CD8-positive, alpha-beta memory T cell (primary cell): Measurements from ENCODE around the gene NEAT1. TPM values are rescaled to one million over a fixed set of nuclear protein-coding genes. Genes with fewer than 3 reads are reported as not detected.

ENCODE experiments used
- CTCF ChIA-PET: fragments of 350-600 bp; sonication (Branson Sonifier 250); formaldehyde crosslinking; loops from one replicate; lab custom pipeline; 2021; ENCODE audit warnings: antibody characterized with exemption; lab: Charles Lee
- POLR2A ChIA-PET: fragments of 350-600 bp; sonication (Branson Sonifier 250); formaldehyde crosslinking; loops from one replicate; lab custom pipeline; 2021; ENCODE audit warnings: antibody characterized with exemption; lab: Charles Lee
- DNase-seq, 5 donors: peaks; one replicate each; pipeline versions ENCODE4 v3.0.0 to v3.0.0-alpha.2; 2020 to 2022; ENCODE audit warnings: mixed read lengths in 1 of 5
- H3K27ac ChIP-seq: one replicate; pipeline ENCODE4 v1.7.0; 2013; ENCODE audit warnings: low read depth, mild to moderate bottlenecking, low read length, moderate library complexity
- H3K27me3 ChIP-seq: 2 replicates; pipeline ENCODE4 v1.7.0; 2013; ENCODE audit warnings: low read length, mild to moderate bottlenecking; ENCODE audit not compliant: insufficient read depth, poor library complexity, severe bottlenecking
- H3K36me3 ChIP-seq: 2 replicates; pipeline ENCODE4 v1.7.0; 2013; ENCODE audit warnings: mild to moderate bottlenecking, low read length, moderate library complexity; ENCODE audit not compliant: insufficient read depth
- H3K4me1 ChIP-seq: 2 replicates; pipeline ENCODE4 v1.7.0; 2013; ENCODE audit warnings: mild to moderate bottlenecking, low read length, moderate library complexity; ENCODE audit not compliant: insufficient read depth
- H3K4me3 ChIP-seq: 2 replicates; pipeline ENCODE4 v1.7.0; 2013; ENCODE audit warnings: mild to moderate bottlenecking, low read length
- H3K9me3 ChIP-seq: 2 replicates; pipeline ENCODE4 v1.7.0; 2013; ENCODE audit warnings: mild to moderate bottlenecking, low read length
- H3K27ac Mint-ChIP-seq, 8 donors: one replicate each; pipeline ENCODE4 v1.8.0; 2020 to 2021; ENCODE audit warnings: mixed read lengths in 8 of 8, mild to moderate bottlenecking in 6 of 8, inconsistent platforms in 3 of 8, moderate library complexity in 3 of 8
- H3K27me3 Mint-ChIP-seq, 2 donors: one replicate each; pipeline ENCODE4 v1.8.0; 2020 to 2021; ENCODE audit warnings: mixed read lengths in 2 of 2, mild to moderate bottlenecking in 1 of 2, moderate library complexity in 1 of 2
- H3K36me3 Mint-ChIP-seq, 3 donors: one replicate each; pipeline ENCODE4 v1.8.0; 2020 to 2021; ENCODE audit warnings: mixed read lengths in 3 of 3, inconsistent platforms in 1 of 3, mild to moderate bottlenecking in 1 of 3
- H3K4me1 Mint-ChIP-seq, 3 donors: one replicate each; pipeline ENCODE4 v1.8.0; 2020 to 2021; ENCODE audit warnings: mixed read lengths in 3 of 3, inconsistent platforms in 1 of 3, mild to moderate bottlenecking in 1 of 3
- H3K4me3 Mint-ChIP-seq, 7 donors: one replicate each; pipeline ENCODE4 v1.8.0; 2020 to 2021; ENCODE audit warnings: mixed read lengths in 7 of 7, mild to moderate bottlenecking in 6 of 7, moderate library complexity in 4 of 7, inconsistent platforms in 2 of 7
- H3K9me3 Mint-ChIP-seq, 5 donors: one replicate each; pipeline ENCODE4 v1.8.0; 2020 to 2022; ENCODE audit warnings: mixed read lengths in 5 of 5, mild to moderate bottlenecking in 3 of 5, moderate library complexity in 2 of 5, inconsistent platforms in 1 of 5
- polyA plus RNA-seq: library from polyadenylated mRNA; unstranded; fragments of 300-500 nt; fragmentation: Illumina TruSeq; gene quantifications from one replicate; pipeline ENCODE4 v1.2.3, GENCODE V29; 2021
- total RNA-seq, 2 experiments: library from RNA; stranded (reverse); gene quantifications; one replicate each; pipeline ENCODE4 v1.2.3, GENCODE V29; 2021

NEAT1 gene
- total and polyA plus RNA-seq, 3 experiments from 2014 or later = 2.7 to 204 (median 196) TPM

- POLR2A ChIA-PET = no interaction called here
- Mint-ChIP-seq H3K27ac (peak overlapping the region in 2 of 8 donors; percentile 21 to 96), H3K4me1 (peaks cover 0 to 11% (median 1%) of the 10 kb centered on the region in 3 donors)
Observed at GRCh38 chr11:65396769-65397745, 25.5 kb upstream of the NEAT1 start.

GRCh38 chr11:65398362-65398910, 24.2 kb upstream of the NEAT1 start:
- Mint-ChIP-seq H3K4me3 (peak overlapping the region in 1 of 7 donors; percentile 39), H3K27me3 (no peaks in the 10 kb centered on the region), H3K9me3 (no peaks in the 10 kb centered on the region), H3K4me1 (peaks cover 0 to 4% (median 1%) of the 10 kb centered on the region in 3 donors), H3K27ac (peak overlapping the region in 1 of 8 donors; percentile 51), H3K36me3 (peaks cover 4 to 75% (median 4%) of the 10 kb centered on the region in 3 donors)
- CTCF ChIA-PET = interaction anchor here (1.8 kb wide), 1 partner anchor 19 kb away, joined by 5 read pairs; no protein-coding TSS in a partner anchor
- H3K27ac ChIP-seq = no peak overlapping the region
- no peaks in the 10 kb centered on the region for H3K27me3 ChIP-seq
- H3K9me3 ChIP-seq = no peaks in the 10 kb centered on the region
- H3K4me3 ChIP-seq = no peak overlapping the region
- H3K4me1 ChIP-seq = no peaks in the 10 kb centered on the region
- POLR2A ChIA-PET = interaction anchor here (0.8 kb wide), 1 partner anchor 18 kb away, joined by 3 read pairs; no protein-coding TSS in a partner anchor
- H3K36me3 ChIP-seq = no peaks in the 10 kb centered on the region
- no peak for DNase-seq

More at GRCh38 chr11:65396769-65397745, 25.5 kb upstream of the NEAT1 start:
- Histone ChIP-seq H3K9me3 (no peaks in the 10 kb centered on the region), H3K4me3 (no peak overlapping the region), H3K4me1 (no peaks in the 10 kb centered on the region), H3K36me3 (no peaks in the 10 kb centered on the region), H3K27me3 (no peaks in the 10 kb centered on the region), H3K27ac (no peak overlapping the region)
- no peaks in the 10 kb centered on the region for H3K9me3 Mint-ChIP-seq
- no peak overlapping the region for H3K4me3 Mint-ChIP-seq
- CTCF ChIA-PET = interaction anchor here (1.2 to 1.8 kb wide), 3 partner anchors 12 to 20 kb away, joined by 4 to 7 read pairs (median 5); no protein-coding TSS in a partner anchor
- H3K27me3 Mint-ChIP-seq = peaks cover 0 to 2% of the 10 kb centered on the region in 2 donors
- no peak for DNase-seq
- H3K36me3 Mint-ChIP-seq = peaks cover 4 to 79% (median 4%) of the 10 kb centered on the region in 3 donors

GRCh38 chr11:65399249-65399648, 23.3 kb upstream of the NEAT1 start:
- peaks cover 0 to 6% (median 1%) of the 10 kb centered on the region in 3 donors for H3K4me1 Mint-ChIP-seq
- peaks cover 4 to 77% (median 4%) of the 10 kb centered on the region in 3 donors for H3K36me3 Mint-ChIP-seq
- peak overlapping the region in 2 of 8 donors; percentile 26 to 42 for H3K27ac Mint-ChIP-seq
- no peak for DNase-seq
- Histone ChIP-seq H3K27ac (no peak overlapping the region), H3K27me3 (no peaks in the 10 kb centered on the region), H3K36me3 (no peaks in the 10 kb centered on the region), H3K4me1 (no peaks in the 10 kb centered on the region), H3K4me3 (no peak overlapping the region), H3K9me3 (no peaks in the 10 kb centered on the region)
- H3K9me3 Mint-ChIP-seq = no peaks in the 10 kb centered on the region
- ChIA-PET POLR2A (no interaction called here), CTCF (interaction anchor here (1.8 kb wide), 1 partner anchor 18 kb away, joined by 5 read pairs; no protein-coding TSS in a partner anchor)
- no peak overlapping the region for H3K4me3 Mint-ChIP-seq
- no peaks in the 10 kb centered on the region for H3K27me3 Mint-ChIP-seq

GRCh38 chr11:65399845-65400244, 22.8 kb upstream of the NEAT1 start:
- DNase-seq = no peak
- ChIA-PET CTCF (no interaction called here), POLR2A (no interaction called here)
- no peak overlapping the region for H3K27ac ChIP-seq
- no peaks in the 10 kb centered on the region for H3K27me3 ChIP-seq
- H3K9me3 Mint-ChIP-seq = no peaks in the 10 kb centered on the region
- H3K36me3 Mint-ChIP-seq = peaks cover 4 to 77% (median 4%) of the 10 kb centered on the region in 3 donors
- peaks cover 4% of the 10 kb centered on the region for H3K36me3 ChIP-seq
- no peaks in the 10 kb centered on the region for H3K9me3 ChIP-seq
- H3K4me1 ChIP-seq = no peaks in the 10 kb centered on the region
- H3K27ac Mint-ChIP-seq = peak overlapping the region in 1 of 8 donors; percentile 33
- no peak overlapping the region for H3K4me3 ChIP-seq
- H3K4me3 Mint-ChIP-seq = no peak overlapping the region
- peaks cover 0 to 6% (median 1%) of the 10 kb centered on the region in 3 donors for H3K4me1 Mint-ChIP-seq
- no peaks in the 10 kb centered on the region for H3K27me3 Mint-ChIP-seq

- no peaks in the 10 kb centered on the region for H3K4me1 ChIP-seq
- POLR2A ChIA-PET = interaction anchor here (0.8 kb wide), 1 partner anchor 100 kb away, joined by 3 read pairs; no protein-coding TSS in a partner anchor
- CTCF ChIA-PET = no interaction called here
- Mint-ChIP-seq H3K36me3 (peaks cover 4 to 77% (median 4%) of the 10 kb centered on the region in 3 donors), H3K27ac (peak overlapping the region in 1 of 8 donors; percentile 33), H3K4me3 (no peak overlapping the region), H3K4me1 (peaks cover 0 to 6% (median 1%) of the 10 kb centered on the region in 3 donors), H3K27me3 (no peaks in the 10 kb centered on the region), H3K9me3 (no peaks in the 10 kb centered on the region)
- no peaks in the 10 kb centered on the region for H3K9me3 ChIP-seq
- no peak for DNase-seq
- H3K4me3 ChIP-seq = no peak overlapping the region
- peaks cover 9% of the 10 kb centered on the region for H3K36me3 ChIP-seq
- H3K27ac ChIP-seq = no peak overlapping the region
- H3K27me3 ChIP-seq = no peaks in the 10 kb centered on the region
Observed at GRCh38 chr11:65400307-65401072, 22.1 kb upstream of the NEAT1 start.

- Mint-ChIP-seq H3K4me1 (peaks cover 0 to 6% (median 1%) of the 10 kb centered on the region in 3 donors), H3K9me3 (no peaks in the 10 kb centered on the region), H3K36me3 (peaks cover 4 to 74% (median 4%) of the 10 kb centered on the region in 3 donors), H3K27ac (peak overlapping the region in 1 of 8 donors; percentile 65), H3K4me3 (no peak overlapping the region), H3K27me3 (no peaks in the 10 kb centered on the region)
- no peaks in the 10 kb centered on the region for H3K27me3 ChIP-seq
- H3K9me3 ChIP-seq = no peaks in the 10 kb centered on the region
- no peak overlapping the region for H3K27ac ChIP-seq
- no peak overlapping the region for H3K4me3 ChIP-seq
- peaks cover 9% of the 10 kb centered on the region for H3K36me3 ChIP-seq
- POLR2A ChIA-PET = interaction anchor here (0.7 to 0.8 kb wide), 2 partner anchors 43 to 99 kb away, joined by 3 read pairs; no protein-coding TSS in a partner anchor
- H3K4me1 ChIP-seq = no peaks in the 10 kb centered on the region
- CTCF ChIA-PET = no interaction called here
- no peak for DNase-seq
Observed at GRCh38 chr11:65401073-65401802, 21.4 kb upstream of the NEAT1 start.

- H3K27ac ChIP-seq = no peak overlapping the region
- CTCF ChIA-PET = no interaction called here
Observed at GRCh38 chr11:65401803-65402248, 20.8 kb upstream of the NEAT1 start.

More at GRCh38 chr11:65401803-65402248, 20.8 kb upstream of the NEAT1 start:
- Mint-ChIP-seq H3K4me3 (no peak overlapping the region), H3K27me3 (no peaks in the 10 kb centered on the region), H3K9me3 (no peaks in the 10 kb centered on the region), H3K27ac (peak overlapping the region in 2 of 8 donors; percentile 36 to 43), H3K36me3 (peaks cover 4 to 73% (median 4%) of the 10 kb centered on the region in 3 donors), H3K4me1 (peaks cover 0 to 6% (median 1%) of the 10 kb centered on the region in 3 donors)
- DNase-seq = no peak
- H3K9me3 ChIP-seq = no peaks in the 10 kb centered on the region
- no peaks in the 10 kb centered on the region for H3K4me1 ChIP-seq
- H3K27me3 ChIP-seq = no peaks in the 10 kb centered on the region
- no peak overlapping the region for H3K4me3 ChIP-seq
- peaks cover 9% of the 10 kb centered on the region for H3K36me3 ChIP-seq
- POLR2A ChIA-PET = interaction anchor here (0.7 kb wide), 1 partner anchor 42 kb away, joined by 3 read pairs; no protein-coding TSS in a partner anchor
